GM18873 (cell line): ENCODE measurements around the gene MAGI2.

Source experiments
- ATAC-seq: cut with Tn5 transposase; IDR thresholded peaks from one replicate; pipeline ENCODE4 v1.9.1; 2021; ENCODE audit warnings: mild to moderate bottlenecking, moderate library complexity, moderate number of reproducible peaks; ENCODE audit not compliant: unreplicated experiment, low FRiP score

The MAGI2 gene

DNA sequence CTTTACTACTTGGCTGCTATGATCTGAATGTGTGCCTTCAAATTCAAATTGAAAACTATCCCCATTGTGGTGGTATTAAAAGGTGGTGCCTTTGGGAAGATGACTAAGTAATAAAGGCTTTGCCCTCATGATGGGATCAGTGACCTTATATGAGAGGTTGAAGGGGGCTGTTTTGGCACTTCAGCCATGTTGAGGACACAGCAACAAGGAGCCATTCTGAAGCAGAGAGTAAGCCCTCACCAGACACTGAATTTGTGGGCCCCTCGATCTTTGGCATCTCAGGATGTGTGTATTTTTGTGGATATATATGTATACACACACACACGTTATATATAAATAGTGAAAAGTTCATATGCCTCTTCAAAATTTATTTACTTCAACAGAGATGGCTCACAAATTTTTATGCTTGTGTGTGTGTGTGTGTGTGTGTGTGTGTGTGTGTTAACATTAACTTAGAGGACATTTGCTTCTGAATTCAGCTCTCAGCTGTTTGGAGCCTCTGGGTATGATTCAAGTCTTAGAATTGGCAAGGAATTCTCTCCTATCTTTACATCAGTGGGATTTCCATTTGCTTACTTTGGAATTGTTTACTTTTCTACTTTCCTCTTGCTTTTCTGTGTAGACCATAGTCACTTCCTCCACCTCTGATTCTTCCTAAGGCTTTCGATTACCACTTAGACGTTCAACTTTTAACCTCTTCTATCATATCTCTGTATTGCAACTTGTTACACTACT, 66.6 kb downstream of the MAGI2 start:
- ATAC-seq = no peak

- ATAC-seq = no peak
These were observed 71.5 kb downstream of the MAGI2 start for GRCh38 chr7:79381921-79382320.

DNA sequence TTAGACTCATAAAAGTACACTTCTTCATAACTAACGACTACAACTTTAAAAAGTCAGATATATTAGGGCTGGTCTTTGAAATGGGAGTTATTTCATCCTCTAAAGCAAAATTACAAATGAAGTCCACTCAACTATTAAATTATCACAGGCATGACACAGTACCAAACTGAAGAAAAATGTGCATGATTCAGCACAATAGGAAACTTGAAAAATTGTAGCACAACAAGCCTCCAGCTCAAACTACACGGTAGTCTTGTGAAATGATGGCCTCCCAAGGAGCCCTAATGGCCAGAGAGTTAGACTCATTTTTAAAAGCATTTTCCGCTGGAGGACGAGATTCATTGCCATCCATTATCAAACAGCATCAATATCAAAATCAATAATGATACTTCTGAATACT, 76.4 kb downstream of the MAGI2 start:
- no peak for ATAC-seq

- no peak for ATAC-seq
These were observed 77.0 kb downstream of the MAGI2 start for GRCh38 chr7:79376299-79377025.

- no peak for ATAC-seq
These were observed 92.3 kb downstream of the MAGI2 start for GRCh38 chr7:79361214-79361613.

- ATAC-seq = no peak
These were observed 93.6 kb downstream of the MAGI2 start for GRCh38 chr7:79359827-79360226.

DNA sequence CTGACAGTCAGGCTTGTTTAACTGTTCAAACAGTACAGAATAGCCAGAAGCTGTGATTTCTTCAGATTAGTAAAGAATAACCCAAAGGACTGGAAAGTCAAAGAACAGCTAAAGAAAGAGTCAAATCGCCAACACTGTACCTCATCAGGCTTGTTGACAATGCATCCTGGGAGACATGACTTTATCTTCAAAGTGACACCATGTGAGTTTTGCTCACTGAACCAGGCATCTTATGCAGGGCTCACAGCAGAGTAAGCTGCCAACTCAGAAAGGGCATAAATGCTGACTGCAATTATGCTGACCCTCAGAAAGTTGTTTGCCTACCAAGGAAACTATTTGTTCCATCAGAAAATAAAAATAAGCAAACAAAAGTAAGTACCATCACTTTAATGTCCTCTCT, 96.4 kb downstream of the MAGI2 start:
- no peak for ATAC-seq

GRCh38 chr7:79353720-79354468, 99.6 kb downstream of the MAGI2 start:
- ATAC-seq = no peak

- no peak for ATAC-seq
These were observed 101.1 kb downstream of the MAGI2 start for GRCh38 chr7:79352323-79352722.

DNA sequence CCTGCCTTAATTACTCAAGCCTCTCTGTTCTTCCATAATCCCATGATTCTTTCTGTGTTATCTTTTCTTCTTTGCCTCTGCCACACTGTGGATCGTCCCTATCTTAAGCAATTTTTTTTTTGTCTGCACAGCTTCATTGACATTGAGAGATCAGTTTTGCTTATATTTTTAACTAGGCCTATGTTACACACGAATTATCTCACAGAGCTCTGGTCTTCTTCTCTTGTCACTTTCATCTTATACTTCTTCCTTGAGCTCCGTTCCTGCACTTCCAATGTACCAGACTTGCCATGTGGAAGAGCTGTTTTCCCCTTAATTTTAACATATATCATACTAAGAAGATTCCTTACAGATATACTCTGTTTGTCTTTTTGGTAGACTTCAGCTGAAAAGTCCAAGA, 106.1 kb downstream of the MAGI2 start:
- ATAC-seq = no peak

- ATAC-seq = no peak
These were observed 111.6 kb downstream of the MAGI2 start for GRCh38 chr7:79341902-79342301.

GRCh38 chr7:79340212-79340611, 113.3 kb downstream of the MAGI2 start:
- ATAC-seq = no peak

GRCh38 chr7:79339208-79339925, 114.1 kb downstream of the MAGI2 start:
- ATAC-seq = no peak

DNA sequence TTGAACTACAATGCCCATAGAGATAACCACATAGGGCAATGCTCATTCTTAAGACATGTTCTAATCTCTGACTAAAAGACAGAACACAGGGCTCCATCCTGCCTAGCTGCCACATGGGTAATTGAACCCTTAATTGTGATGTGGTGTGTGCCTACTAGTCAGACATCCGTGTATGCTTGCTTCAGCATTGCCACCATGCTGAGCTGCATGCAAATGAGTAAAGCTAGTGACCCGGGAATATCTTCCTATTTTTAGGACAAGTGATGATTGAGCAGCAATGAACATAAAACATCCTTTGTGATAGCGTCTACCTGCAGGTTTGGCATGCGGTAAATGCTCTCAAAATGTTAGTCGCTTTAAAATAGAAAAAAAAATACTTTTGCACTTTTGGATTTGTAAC, 115.8 kb downstream of the MAGI2 start:
- ATAC-seq = no peak

- no peak for ATAC-seq
These were observed 118.6 kb downstream of the MAGI2 start for GRCh38 chr7:79334841-79335240.

DNA sequence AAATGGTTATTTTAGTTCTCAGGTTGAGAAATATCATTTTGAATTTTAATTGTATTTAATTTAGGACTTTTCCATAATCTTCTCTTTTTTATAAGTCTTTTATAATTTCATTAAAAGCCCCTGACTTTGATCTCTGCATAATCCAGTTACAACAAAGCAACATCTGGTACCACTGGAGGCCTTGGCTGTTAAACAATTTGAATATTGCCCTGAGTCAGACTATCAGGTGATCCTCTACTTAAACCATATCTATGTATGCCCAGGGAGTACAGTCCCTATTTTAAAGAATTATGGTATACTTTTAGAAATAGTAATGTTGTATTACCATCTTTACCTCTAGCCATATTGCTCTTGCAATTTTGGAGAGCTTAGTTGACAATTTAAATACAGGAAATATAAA, 119.1 kb downstream of the MAGI2 start:
- ATAC-seq = no peak

- no peak for ATAC-seq
These were observed 121.4 kb downstream of the MAGI2 start for GRCh38 chr7:79332091-79332490.

DNA sequence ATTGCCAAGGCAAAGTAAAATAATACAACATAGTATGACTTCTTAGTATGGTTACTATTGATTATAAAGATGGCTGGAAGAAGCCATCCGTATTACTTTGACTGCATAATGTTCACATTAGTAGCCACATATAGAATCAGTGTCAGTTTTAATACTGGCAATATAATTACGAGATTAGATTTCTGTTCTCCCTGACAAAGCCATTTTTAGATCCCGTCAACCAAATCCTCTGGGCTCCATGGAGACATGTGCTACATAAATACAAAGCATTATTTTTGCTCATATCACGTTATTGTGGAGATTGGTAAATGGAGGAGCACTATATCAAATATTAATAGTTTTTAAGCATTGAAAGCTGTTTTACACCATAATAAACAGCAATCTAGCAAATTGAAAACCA, 124.0 kb downstream of the MAGI2 start:
- ATAC-seq = no peak

GRCh38 chr7:79320741-79321473, 132.6 kb downstream of the MAGI2 start:
- ATAC-seq = no peak

DNA sequence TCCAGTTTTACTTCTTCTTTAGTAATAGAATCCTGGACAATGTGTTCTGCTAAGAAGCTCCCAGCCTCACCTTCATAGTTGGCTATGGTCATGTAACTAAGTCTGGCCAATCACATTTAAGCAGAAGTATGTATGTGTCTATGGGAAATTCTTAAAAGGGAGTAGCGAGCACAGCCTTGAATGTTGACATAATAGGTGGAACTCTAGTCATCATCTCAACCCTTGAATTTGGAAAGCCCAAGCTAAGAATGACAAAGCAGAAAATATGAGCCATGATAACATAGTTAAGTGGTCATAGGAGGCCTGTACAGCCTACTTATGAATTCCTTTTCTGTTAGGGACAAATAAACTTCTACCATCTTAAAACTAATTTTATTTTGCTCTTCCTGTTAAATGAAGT, 134.1 kb downstream of the MAGI2 start:
- ATAC-seq = no peak
